Central memory CD8-positive, alpha-beta T cell (primary cell): ENCODE data around the gene HSPB1.
A peak's percentile ranks its signal among the peaks of the same experiment; 100 is the strongest.
"Not testable (repeated sequence)": the region's sequence is repeated elsewhere in the genome, so short reads cannot be mapped to it uniquely, and the experiment has no call there.

Experiments
- ATAC-seq: fragments of 150-1000 bp; cut with Tn5 transposase; replicated peaks from 2 replicates; pipeline ENCODE4 v1.10.0; 2022; ENCODE audit warnings: mild to moderate bottlenecking, moderate FRiP score, moderate number of reproducible peaks; ENCODE audit not compliant: poor library complexity, severe bottlenecking; ENCODE audit errors: extremely low read depth
- DNase-seq, 2 donors: peaks; one replicate each; pipeline ENCODE4 v3.0.0; 2021; ENCODE audit warnings: low spot score in 2 of 2
- H3K27ac Mint-ChIP-seq: one replicate; pipeline ENCODE4 v1.8.0; 2022; ENCODE audit warnings: low read depth, mild to moderate bottlenecking, moderate library complexity, mixed read lengths
- H3K27me3 Mint-ChIP-seq: one replicate; pipeline ENCODE4 v1.8.0; 2022; ENCODE audit warnings: mixed read lengths
- H3K36me3 Mint-ChIP-seq: one replicate; pipeline ENCODE4 v1.8.0; 2022; ENCODE audit warnings: mild to moderate bottlenecking, moderate library complexity, mixed read lengths; ENCODE audit not compliant: insufficient read depth
- H3K4me1 Mint-ChIP-seq: one replicate; pipeline ENCODE4 v1.8.0; 2022; ENCODE audit warnings: mixed read lengths
- H3K4me3 Mint-ChIP-seq: one replicate; pipeline ENCODE4 v1.8.0; 2022; ENCODE audit warnings: mild to moderate bottlenecking, moderate library complexity, mixed read lengths
- H3K9me3 Mint-ChIP-seq: one replicate; pipeline ENCODE4 v1.8.0; 2022; ENCODE audit warnings: mixed read lengths

HSPB1 gene

DNA sequence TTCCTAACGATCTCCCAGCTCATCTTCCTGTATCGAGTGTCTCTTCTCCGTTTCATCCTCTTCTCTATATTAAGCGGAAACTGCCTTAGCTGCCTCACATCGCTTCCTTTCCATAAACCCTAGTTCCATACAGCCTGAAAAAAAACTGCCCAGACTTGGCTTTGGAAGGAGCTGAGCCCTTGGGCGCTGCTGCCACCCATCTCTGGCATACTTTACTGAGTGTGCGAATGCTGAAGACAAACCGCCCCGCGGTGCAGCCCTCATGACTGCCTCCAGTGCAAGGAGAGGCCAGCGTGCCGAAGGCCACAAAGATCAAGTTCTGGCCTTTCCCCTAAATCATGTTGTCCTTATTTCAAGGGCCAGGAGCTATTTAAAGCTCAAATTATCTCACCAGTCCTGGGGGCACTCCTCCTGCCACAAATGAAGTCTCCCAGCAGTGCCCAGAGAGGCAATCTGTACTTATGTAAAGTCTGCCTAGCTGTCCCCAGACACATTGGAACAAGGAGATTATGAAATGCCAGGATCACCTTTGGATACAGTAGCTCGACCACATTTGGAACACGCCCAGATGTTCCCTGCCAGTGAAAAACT is 31.1 kb downstream of the HSPB1 start:
- Mint-ChIP-seq H3K27ac (peak overlapping the region; percentile 74), H3K9me3 (no peaks in the 10 kb centered on the region), H3K4me1 (peaks cover 44% of the 10 kb centered on the region), H3K36me3 (peaks cover 40% of the 10 kb centered on the region), H3K27me3 (no peaks in the 10 kb centered on the region), H3K4me3 (no peak overlapping the region)
- no peak for ATAC-seq
- DNase-seq: no peak

DNA sequence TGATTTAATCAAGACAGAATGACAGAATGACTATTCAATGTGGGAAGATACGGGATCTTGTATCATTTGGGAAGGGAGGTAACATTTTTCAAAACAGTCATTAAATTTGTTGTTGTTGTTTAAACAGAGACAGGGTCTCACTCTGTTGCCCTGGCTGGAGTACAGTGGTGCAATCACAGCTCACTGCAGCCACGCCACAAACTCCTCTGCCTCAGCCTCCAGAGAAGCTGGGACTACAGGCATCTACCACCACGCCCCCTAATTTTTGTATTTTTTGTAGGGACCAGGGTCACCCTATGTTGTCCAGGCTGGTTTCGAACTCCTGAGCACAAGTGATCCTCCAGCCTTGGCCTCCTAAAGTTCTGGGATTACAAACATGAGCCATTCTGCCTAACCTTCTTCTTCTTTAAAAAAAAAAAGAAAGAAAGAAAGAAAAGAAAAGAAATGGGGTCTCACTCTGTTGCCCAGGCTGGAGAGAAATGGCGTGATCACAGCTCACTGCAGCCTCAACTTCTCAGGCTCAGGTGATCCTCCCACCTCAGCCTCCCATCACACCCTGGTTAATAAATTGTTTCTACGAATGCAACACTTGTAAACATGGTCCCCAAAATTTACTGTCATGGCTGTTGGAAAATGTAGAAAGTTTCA is 32.0 kb downstream of the HSPB1 start:
- Mint-ChIP-seq H3K9me3 (no peaks in the 10 kb centered on the region), H3K4me3 (no peak overlapping the region), H3K27me3 (no peaks in the 10 kb centered on the region), H3K36me3 (peaks cover 32% of the 10 kb centered on the region), H3K27ac (no peak overlapping the region), H3K4me1 (peaks cover 43% of the 10 kb centered on the region)
- DNase-seq: no peak
- ATAC-seq: no peak

DNA sequence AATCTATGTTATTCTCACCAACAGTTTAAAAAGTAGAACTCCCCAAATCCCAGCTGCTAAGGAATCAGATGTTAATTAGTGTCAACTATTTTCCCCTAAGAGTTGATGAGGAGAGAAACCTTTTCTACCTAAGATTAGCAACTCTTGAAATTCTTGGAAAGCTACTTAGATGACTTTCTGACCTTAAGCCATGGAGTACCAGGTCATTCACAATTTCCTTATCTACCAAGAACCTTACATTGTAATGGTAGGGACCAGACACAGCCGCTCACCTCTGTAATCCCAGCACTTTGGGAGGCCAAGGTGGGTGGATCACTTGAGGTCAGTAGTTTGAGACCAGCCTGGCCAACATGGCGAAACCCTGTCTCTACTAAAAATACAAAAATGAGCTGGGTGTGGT is 32.9 kb downstream of the HSPB1 start:
- not testable (repeated sequence) for H3K27me3 Mint-ChIP-seq, H3K9me3 Mint-ChIP-seq, DNase-seq, ATAC-seq, H3K4me3 Mint-ChIP-seq, H3K27ac Mint-ChIP-seq
- Mint-ChIP-seq H3K36me3 (peaks cover 31% of the 10 kb centered on the region), H3K4me1 (peaks cover 44% of the 10 kb centered on the region)

DNA sequence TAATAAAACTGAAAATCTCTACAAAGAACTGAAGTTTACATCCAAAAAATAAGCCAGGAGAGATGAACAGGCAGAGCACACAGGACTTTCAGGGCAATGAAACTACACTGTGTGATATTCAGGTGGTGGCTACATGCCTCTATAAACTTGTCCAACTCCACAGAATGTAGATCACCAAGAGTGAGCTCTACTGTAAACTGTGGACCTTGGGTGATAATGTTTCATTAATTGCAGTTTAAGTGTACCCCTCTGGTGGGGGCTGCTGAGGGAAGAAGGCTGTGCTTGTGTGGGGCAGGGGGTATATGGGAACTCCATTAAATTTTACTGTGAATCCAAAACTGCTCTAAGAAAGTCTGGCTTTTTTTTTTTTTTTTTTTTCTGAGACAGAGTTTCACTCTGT is 33.6 kb downstream of the HSPB1 start:
- H3K9me3 Mint-ChIP-seq: no peaks in the 10 kb centered on the region
- DNase-seq: no peak
- no peak overlapping the region for H3K27ac Mint-ChIP-seq

DNA sequence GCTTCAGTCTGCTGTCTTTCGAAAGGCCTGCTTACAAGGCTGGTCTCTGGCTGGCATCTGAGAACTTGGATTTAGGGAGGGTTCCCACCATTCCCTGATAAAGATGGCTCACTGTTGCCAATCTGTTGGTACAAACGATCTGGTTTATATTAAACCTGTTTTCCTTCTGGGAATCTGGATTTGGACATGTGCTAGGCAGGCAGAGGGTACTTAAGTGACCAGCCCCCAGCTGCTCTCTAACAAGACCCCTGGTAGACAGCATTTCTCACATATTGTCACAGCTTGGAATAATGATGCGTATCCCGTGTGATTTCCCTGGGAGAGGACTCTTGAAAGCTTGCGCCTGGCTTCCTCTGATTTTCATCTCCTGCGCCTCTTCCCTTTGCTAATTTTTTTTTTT is 34.7 kb downstream of the HSPB1 start:
- H3K4me3 Mint-ChIP-seq: no peak overlapping the region
- no peaks in the 10 kb centered on the region for H3K27me3 Mint-ChIP-seq
- H3K9me3 Mint-ChIP-seq: no peaks in the 10 kb centered on the region
- peak overlapping the region; percentile 44 for H3K27ac Mint-ChIP-seq
- no peak for DNase-seq
- peaks cover 26% of the 10 kb centered on the region for H3K36me3 Mint-ChIP-seq
- peaks cover 49% of the 10 kb centered on the region for H3K4me1 Mint-ChIP-seq
- no peak for ATAC-seq

More for the DNA sequence above, 33.6 kb downstream of the HSPB1 start:
- H3K4me1 Mint-ChIP-seq: peaks cover 48% of the 10 kb centered on the region
- H3K4me3 Mint-ChIP-seq: no peak overlapping the region
- ATAC-seq: no peak
- H3K36me3 Mint-ChIP-seq: peaks cover 29% of the 10 kb centered on the region
- H3K27me3 Mint-ChIP-seq: no peaks in the 10 kb centered on the region

DNA sequence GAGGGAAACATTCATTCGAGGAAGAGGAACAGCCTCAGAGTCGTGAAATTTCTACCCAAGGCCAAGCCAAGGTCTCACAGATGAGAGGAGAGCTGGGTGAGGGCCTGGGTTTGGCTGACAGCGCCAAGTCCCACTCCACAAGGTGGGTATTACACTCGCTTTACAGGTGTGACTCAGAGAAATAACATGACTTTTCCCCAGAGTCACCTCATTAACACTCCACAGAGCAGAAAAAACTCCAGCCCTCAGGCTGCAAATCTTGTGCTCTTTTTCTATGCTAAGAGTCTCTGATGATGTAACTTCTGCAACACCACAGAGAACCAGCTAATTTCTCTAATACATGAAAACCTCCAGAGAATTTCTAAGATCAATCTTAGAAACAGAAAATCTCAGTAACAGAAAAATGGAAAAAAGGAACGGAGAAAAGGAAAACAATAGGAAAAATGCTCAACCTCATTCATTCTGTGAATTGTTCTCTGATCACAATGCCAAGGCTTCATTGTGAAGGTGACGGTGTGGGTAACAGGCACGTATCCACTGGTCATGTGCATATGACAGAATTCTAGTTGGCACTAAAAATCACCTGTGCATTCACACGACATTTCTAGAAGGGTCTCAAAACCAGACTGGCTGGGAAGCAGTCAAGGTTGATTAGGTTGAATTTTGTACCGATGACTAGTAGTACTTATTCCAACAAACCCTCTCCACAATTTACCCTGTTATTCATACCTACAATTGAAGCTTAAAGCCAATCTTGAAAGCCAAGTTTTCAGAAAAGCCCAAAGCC is 36.0 kb downstream of the HSPB1 start:
- Mint-ChIP-seq H3K27me3 (no peaks in the 10 kb centered on the region), H3K9me3 (no peaks in the 10 kb centered on the region), H3K4me3 (no peak overlapping the region), H3K27ac (peak overlapping the region; percentile 44), H3K36me3 (peaks cover 31% of the 10 kb centered on the region), H3K4me1 (peaks cover 54% of the 10 kb centered on the region)
- DNase-seq: no peak
- ATAC-seq: no peak

DNA sequence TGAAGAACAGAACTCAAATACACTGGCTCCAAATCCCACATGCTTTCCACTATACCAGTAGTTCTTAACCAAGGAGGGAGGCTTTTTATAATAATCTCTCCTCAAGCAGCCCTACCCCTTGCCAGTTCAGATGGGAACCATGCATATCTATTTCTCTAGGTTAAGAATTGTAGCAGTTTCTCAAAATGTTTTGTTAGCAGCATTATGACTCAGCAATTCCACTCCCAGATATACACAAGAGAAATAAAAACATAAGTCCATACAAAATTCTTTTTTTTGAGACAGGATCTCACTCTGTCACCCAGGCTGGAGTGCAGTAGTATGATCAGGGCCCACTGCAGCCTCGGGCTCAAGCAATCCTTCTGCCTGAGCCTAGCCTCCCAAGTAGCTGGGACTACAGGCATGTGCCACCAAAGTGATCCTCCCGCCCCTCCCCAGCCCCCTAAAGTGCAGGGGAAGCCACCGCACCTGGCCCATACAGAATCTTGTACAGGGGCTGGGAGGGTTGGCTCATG is 38.2 kb downstream of the HSPB1 start:
- no peak overlapping the region for H3K4me3 Mint-ChIP-seq
- DNase-seq: no peak
- H3K27ac Mint-ChIP-seq: peak overlapping the region; percentile 57
- peaks cover 41% of the 10 kb centered on the region for H3K36me3 Mint-ChIP-seq
- ATAC-seq: no peak
- peaks cover 59% of the 10 kb centered on the region for H3K4me1 Mint-ChIP-seq
- no peaks in the 10 kb centered on the region for H3K27me3 Mint-ChIP-seq
- H3K9me3 Mint-ChIP-seq: no peaks in the 10 kb centered on the region

DNA sequence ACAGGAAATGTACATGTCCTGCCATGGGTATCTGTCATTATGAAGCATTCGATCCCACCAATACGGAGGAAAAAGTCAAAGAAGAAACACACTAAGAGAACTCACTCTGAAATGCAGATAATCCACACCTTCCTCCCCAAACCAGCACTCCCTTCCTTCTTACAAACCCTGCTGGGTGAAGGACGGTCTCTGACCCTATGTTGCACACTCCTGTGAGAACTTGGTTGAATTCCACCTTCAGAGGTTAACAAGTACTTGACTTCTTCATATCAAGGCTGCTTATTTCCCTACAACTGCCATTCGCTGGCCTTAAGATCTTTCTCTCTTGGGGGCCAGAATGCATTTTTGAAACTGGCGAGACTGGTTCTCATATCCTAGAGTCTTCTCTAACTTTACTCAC is 39.7 kb downstream of the HSPB1 start:
- H3K9me3 Mint-ChIP-seq: no peaks in the 10 kb centered on the region
- DNase-seq (no peak), ATAC-seq (no peak)
- H3K4me3 Mint-ChIP-seq: no peak overlapping the region
- H3K27me3 Mint-ChIP-seq: no peaks in the 10 kb centered on the region
- H3K4me1 Mint-ChIP-seq: peaks cover 71% of the 10 kb centered on the region
- H3K36me3 Mint-ChIP-seq: peaks cover 52% of the 10 kb centered on the region
- H3K27ac Mint-ChIP-seq: peak overlapping the region; percentile 1

DNA sequence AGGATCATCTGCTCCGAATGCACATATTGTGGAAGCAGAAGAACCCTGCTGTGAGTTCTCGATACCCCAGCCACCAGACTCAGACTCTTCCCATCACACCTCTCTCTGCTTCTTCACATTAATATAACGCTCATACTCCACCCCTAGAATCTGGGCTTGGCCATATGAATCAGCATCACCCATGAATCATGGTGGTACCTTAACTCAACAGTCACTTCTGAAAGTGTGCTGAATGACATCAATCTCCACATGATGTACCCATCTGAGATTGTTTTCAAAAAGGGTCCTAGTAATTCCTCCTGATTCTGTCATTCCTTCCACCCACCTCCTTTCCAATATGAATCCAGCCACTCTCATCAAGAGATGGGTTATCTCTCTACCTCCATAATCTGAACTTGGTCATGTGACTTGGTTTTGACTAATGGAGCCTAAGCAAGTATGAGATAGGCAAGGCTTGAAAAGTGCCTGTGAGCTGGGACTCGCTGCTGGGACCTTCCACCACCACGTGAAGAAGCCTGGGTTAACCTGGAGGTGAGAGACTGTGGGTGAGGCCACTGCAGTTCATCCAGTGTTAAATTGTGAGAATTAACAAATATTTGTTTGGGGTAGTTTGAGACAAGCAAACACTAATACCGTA is 40.9 kb downstream of the HSPB1 start:
- peaks cover 57% of the 10 kb centered on the region for H3K36me3 Mint-ChIP-seq
- no peaks in the 10 kb centered on the region for H3K27me3 Mint-ChIP-seq
- H3K27ac Mint-ChIP-seq: peak overlapping the region; percentile 45
- H3K4me3 Mint-ChIP-seq: no peak overlapping the region
- no peak for DNase-seq
- no peak for ATAC-seq
- peaks cover 69% of the 10 kb centered on the region for H3K4me1 Mint-ChIP-seq
- no peaks in the 10 kb centered on the region for H3K9me3 Mint-ChIP-seq

DNA sequence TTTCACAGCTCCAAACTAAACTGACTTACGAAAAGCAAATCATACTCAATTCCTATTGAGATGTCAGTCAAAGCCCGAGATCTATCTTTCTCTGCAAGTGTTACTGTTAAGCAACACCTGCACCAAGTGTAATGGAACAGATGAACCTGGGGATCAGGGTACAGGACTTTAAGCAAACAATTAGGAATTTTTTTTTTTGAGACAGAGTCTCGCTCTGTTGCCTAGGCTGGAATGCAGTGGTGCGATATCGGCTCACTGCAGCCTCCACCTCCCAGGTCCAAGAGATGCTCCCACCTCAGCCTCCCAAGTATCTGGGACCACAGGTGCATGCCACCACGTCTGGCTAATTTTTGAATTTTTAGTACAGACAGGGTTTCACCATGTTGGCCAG is 41.5 kb downstream of the HSPB1 start:
- H3K4me3 Mint-ChIP-seq: no peak overlapping the region
- peaks cover 66% of the 10 kb centered on the region for H3K4me1 Mint-ChIP-seq
- no peaks in the 10 kb centered on the region for H3K27me3 Mint-ChIP-seq
- DNase-seq (no peak), ATAC-seq (no peak)
- no peaks in the 10 kb centered on the region for H3K9me3 Mint-ChIP-seq
- H3K27ac Mint-ChIP-seq: no peak overlapping the region
- H3K36me3 Mint-ChIP-seq: peaks cover 57% of the 10 kb centered on the region

DNA sequence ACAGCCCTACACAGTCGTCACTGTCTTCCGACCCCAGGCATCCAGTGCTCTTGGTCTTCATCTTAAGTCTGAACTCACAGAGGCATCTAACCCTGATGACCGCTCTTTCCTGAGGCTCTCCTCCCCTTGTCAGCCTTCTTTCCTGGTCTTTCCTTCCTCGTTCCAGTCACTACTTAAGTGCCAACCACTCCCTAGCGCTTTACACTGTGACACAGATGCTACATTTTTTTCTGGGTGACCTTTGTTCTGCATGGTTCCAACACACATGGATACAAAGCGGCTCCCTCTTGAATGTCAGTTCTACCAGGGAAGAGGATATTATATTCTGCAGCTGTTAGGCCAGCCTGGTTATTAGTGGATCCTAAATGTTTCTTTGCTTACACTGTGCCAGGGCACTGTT is 43.6 kb downstream of the HSPB1 start:
- ATAC-seq: no peak
- H3K27ac Mint-ChIP-seq: peak overlapping the region; percentile 45
- H3K9me3 Mint-ChIP-seq: no peaks in the 10 kb centered on the region
- DNase-seq: no peak
- H3K4me3 Mint-ChIP-seq: no peak overlapping the region
- H3K4me1 Mint-ChIP-seq: peaks cover 61% of the 10 kb centered on the region
- H3K36me3 Mint-ChIP-seq: peaks cover 60% of the 10 kb centered on the region
- no peaks in the 10 kb centered on the region for H3K27me3 Mint-ChIP-seq

DNA sequence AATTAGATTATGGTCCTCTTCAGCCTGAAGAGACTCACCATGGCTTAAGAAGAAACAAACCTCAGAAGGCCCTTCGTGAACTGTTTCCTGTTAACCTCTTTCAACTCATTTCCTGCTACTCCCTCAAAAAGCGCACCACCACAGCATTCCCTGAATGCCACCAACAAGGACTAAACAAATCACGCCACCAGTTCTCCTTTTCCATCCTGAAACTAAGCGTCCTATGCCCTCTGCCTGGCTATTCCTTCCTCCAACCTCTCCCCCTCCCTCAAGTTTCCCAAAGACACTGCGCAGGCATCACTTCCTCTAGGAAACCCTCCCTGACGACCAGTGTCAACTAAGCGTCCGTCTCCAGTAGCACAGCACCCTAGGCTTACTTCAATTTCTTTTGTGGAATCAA is 44.3 kb downstream of the HSPB1 start:
- peaks cover 65% of the 10 kb centered on the region for H3K4me1 Mint-ChIP-seq
- peak overlapping the region; percentile 45 for H3K27ac Mint-ChIP-seq
- peaks cover 63% of the 10 kb centered on the region for H3K36me3 Mint-ChIP-seq
- H3K27me3 Mint-ChIP-seq: no peaks in the 10 kb centered on the region
- no peak for ATAC-seq
- no peaks in the 10 kb centered on the region for H3K9me3 Mint-ChIP-seq
- no peak for DNase-seq
- no peak overlapping the region for H3K4me3 Mint-ChIP-seq
